HepG2 (cell line): ENCODE measurements around the gene NFATC1. TPM values are rescaled to one million over a fixed set of nuclear protein-coding genes. Genes with fewer than 3 reads are reported as not detected.

Source experiments
- ZNF550 ChIP-seq: sonication (generic); formaldehyde crosslinking; IDR thresholded peaks from 2 replicates; pipeline ENCODE4 v1.4.0; 2020; ENCODE audit warnings: mild to moderate bottlenecking, missing genetic modification reagents, borderline replicate concordance
- ZNF572 ChIP-seq: sonication (generic); formaldehyde crosslinking; IDR thresholded peaks from 2 replicates; pipeline ENCODE4 v1.5.1; 2020; ENCODE audit warnings: mild to moderate bottlenecking, missing genetic modification reagents
- polyA plus RNA-seq, 8 experiments: library from polyadenylated mRNA; depleted of rRNA in 3 of 8; stranded (reverse) in 7 of 8; unstranded in 1 of 8; fragments of >200 nt; fragmentation: Illumina TruSeq in 4 of 8; extraction: Trizol in 4 of 8; gene quantifications; 2 replicates each; pipeline versions ENCODE4 v1.2.1 to v1.2.3, GENCODE V29; 2011 to 2016; ENCODE audit warnings: low read depth in 4 of 8, missing spikeins in 1 of 8, mixed read lengths in 1 of 8; ENCODE audit not compliant: insufficient read depth in 1 of 8
- total RNA-seq, 5 experiments: library from RNA; depleted of rRNA; stranded (reverse); fragments of >200 nt; fragmentation: Illumina TruSeq; extraction: Trizol; gene quantifications; 2 replicates each; pipeline ENCODE4 v1.2.3, GENCODE V29; 2016; ENCODE audit warnings: low read depth in 1 of 5
- TF ChIP-seq, protein P1 (sequence below): sonication (generic); formaldehyde crosslinking; IDR thresholded peaks from 2 replicates; pipeline ENCODE4 v1.4.0; 2020; ENCODE audit warnings: missing genetic modification reagents
- TF ChIP-seq, protein P2 (sequence below): sonication (generic); formaldehyde crosslinking; conservative IDR thresholded peaks from 2 replicates; pipeline ENCODE4 v1.4.0; 2020; ENCODE audit warnings: missing genetic modification reagents
- TF ChIP-seq, protein P3 (sequence below): sonication (generic); formaldehyde crosslinking; IDR thresholded peaks from 2 replicates; pipeline ENCODE4 v1.4.0; 2020; ENCODE audit warnings: missing genetic modification reagents
- TF ChIP-seq, protein P4 (sequence below): sonication (generic); formaldehyde crosslinking; IDR thresholded peaks from 2 replicates; pipeline ENCODE4 v1.4.0; 2020; ENCODE audit warnings: mild to moderate bottlenecking, low read depth, missing genetic modification reagents

NFATC1 gene
- total and polyA plus RNA-seq, 2 of the 13 experiments (the other 11 are each of a cell fraction or from before 2014, with no cell fraction given) = not detected

DNA sequence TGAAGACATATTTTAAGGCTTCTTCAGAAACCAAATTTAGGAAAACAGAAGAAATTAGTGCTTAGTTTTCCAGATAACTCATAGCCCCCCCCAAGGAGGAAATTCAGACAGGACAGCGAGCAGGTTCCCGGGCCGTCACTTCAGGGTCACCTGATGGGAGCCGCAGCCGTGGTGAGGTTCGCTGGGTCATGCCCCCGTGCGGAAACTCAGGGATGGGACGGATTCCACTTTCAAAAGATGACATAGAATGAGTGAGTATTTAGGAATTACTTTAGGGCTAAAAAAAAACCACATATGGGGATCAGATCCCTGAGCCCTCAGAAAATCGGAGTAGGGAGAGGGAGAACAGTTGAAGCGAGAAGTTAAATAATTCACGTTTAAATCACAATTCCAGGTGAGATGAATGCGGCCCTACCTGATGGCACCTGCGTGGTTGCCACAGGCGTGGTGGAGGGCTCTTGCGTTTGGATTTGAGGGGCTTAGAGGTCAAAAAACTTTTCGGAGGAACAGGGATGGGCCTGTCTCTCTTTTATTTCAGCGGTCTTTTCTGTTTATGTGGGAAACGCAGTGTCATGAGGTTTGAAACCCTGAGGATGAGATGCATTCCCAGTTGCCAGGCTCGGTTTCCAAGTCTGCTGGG, 114.4 kb downstream of the NFATC1 start (continued):
- TF ChIP-seq, protein P1, sequence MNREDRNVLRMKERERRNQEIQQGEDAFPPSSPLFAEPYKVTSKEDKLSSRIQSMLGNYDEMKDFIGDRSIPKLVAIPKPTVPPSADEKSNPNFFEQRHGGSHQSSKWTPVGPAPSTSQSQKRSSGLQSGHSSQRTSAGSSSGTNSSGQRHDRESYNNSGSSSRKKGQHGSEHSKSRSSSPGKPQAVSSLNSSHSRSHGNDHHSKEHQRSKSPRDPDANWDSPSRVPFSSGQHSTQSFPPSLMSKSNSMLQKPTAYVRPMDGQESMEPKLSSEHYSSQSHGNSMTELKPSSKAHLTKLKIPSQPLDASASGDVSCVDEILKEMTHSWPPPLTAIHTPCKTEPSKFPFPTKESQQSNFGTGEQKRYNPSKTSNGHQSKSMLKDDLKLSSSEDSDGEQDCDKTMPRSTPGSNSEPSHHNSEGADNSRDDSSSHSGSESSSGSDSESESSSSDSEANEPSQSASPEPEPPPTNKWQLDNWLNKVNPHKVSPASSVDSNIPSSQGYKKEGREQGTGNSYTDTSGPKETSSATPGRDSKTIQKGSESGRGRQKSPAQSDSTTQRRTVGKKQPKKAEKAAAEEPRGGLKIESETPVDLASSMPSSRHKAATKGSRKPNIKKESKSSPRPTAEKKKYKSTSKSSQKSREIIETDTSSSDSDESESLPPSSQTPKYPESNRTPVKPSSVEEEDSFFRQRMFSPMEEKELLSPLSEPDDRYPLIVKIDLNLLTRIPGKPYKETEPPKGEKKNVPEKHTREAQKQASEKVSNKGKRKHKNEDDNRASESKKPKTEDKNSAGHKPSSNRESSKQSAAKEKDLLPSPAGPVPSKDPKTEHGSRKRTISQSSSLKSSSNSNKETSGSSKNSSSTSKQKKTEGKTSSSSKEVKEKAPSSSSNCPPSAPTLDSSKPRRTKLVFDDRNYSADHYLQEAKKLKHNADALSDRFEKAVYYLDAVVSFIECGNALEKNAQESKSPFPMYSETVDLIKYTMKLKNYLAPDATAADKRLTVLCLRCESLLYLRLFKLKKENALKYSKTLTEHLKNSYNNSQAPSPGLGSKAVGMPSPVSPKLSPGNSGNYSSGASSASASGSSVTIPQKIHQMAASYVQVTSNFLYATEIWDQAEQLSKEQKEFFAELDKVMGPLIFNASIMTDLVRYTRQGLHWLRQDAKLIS (CRISPR knock-in tag) = no peak
- TF ChIP-seq ZNF572 (no peak), ZNF550 (CRISPR knock-in tag) (no peak)
- TF ChIP-seq, protein P2, sequence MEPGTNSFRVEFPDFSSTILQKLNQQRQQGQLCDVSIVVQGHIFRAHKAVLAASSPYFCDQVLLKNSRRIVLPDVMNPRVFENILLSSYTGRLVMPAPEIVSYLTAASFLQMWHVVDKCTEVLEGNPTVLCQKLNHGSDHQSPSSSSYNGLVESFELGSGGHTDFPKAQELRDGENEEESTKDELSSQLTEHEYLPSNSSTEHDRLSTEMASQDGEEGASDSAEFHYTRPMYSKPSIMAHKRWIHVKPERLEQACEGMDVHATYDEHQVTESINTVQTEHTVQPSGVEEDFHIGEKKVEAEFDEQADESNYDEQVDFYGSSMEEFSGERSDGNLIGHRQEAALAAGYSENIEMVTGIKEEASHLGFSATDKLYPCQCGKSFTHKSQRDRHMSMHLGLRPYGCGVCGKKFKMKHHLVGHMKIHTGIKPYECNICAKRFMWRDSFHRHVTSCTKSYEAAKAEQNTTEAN (CRISPR knock-in tag) = no peak
- TF ChIP-seq, protein P3, sequence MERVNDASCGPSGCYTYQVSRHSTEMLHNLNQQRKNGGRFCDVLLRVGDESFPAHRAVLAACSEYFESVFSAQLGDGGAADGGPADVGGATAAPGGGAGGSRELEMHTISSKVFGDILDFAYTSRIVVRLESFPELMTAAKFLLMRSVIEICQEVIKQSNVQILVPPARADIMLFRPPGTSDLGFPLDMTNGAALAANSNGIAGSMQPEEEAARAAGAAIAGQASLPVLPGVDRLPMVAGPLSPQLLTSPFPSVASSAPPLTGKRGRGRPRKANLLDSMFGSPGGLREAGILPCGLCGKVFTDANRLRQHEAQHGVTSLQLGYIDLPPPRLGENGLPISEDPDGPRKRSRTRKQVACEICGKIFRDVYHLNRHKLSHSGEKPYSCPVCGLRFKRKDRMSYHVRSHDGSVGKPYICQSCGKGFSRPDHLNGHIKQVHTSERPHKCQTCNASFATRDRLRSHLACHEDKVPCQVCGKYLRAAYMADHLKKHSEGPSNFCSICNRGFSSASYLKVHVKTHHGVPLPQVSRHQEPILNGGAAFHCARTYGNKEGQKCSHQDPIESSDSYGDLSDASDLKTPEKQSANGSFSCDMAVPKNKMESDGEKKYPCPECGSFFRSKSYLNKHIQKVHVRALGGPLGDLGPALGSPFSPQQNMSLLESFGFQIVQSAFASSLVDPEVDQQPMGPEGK (CRISPR knock-in tag) = no peak
- TF ChIP-seq, protein P4, sequence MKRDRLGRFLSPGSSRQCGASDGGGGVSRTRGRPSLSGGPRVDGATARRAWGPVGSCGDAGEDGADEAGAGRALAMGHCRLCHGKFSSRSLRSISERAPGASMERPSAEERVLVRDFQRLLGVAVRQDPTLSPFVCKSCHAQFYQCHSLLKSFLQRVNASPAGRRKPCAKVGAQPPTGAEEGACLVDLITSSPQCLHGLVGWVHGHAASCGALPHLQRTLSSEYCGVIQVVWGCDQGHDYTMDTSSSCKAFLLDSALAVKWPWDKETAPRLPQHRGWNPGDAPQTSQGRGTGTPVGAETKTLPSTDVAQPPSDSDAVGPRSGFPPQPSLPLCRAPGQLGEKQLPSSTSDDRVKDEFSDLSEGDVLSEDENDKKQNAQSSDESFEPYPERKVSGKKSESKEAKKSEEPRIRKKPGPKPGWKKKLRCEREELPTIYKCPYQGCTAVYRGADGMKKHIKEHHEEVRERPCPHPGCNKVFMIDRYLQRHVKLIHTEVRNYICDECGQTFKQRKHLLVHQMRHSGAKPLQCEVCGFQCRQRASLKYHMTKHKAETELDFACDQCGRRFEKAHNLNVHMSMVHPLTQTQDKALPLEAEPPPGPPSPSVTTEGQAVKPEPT (CRISPR knock-in tag) = no peak
